Duodenal mucosa (tissue), 2 donors: Measurements from ENCODE around the gene SOWAHC.

Experiments
- H3K27ac ChIP-seq: one replicate; pipeline ENCODE4 v1.7.0; 2013; ENCODE audit warnings: low read depth, low read length
- H3K27me3 ChIP-seq, 2 donors: one replicate each; pipeline ENCODE4 v1.7.0; 2013; ENCODE audit warnings: low read length in 2 of 2, control low read depth in 1 of 2; ENCODE audit not compliant: insufficient read depth in 2 of 2, control insufficient read depth in 1 of 2
- H3K36me3 ChIP-seq, 2 donors: one replicate each; pipeline ENCODE4 v1.7.0; 2013; ENCODE audit warnings: low read length in 2 of 2, control low read depth in 1 of 2; ENCODE audit not compliant: insufficient read depth in 2 of 2, control insufficient read depth in 1 of 2
- H3K4me1 ChIP-seq, 2 donors: one replicate each; pipeline ENCODE4 v1.7.0; 2013; ENCODE audit warnings: low read length in 2 of 2, control low read depth in 1 of 2; ENCODE audit not compliant: insufficient read depth in 2 of 2, control insufficient read depth in 1 of 2
- H3K4me3 ChIP-seq, 2 donors: one replicate each; pipeline ENCODE4 v1.7.0; 2013; ENCODE audit warnings: low read length in 2 of 2, low read depth in 1 of 2
- H3K9ac ChIP-seq, 2 donors: one replicate each; pipeline ENCODE4 v1.7.0; 2013; ENCODE audit warnings: low read length in 2 of 2, low read depth in 1 of 2
- H3K9me3 ChIP-seq, 2 donors: one replicate each; pipeline ENCODE4 v1.7.0; 2013; ENCODE audit warnings: low read length in 2 of 2, control low read depth in 1 of 2; ENCODE audit not compliant: control insufficient read depth in 1 of 2

The SOWAHC gene

GRCh38 chr2:109663721-109664120 is 49.6 kb downstream of the SOWAHC start:
- Histone ChIP-seq H3K9me3 (no peaks in the 10 kb centered on the region), H3K4me3 (no peak overlapping the region), H3K4me1 (peaks cover 0 to 6% of the 10 kb centered on the region in 2 donors), H3K9ac (no peak overlapping the region), H3K27ac (no peak overlapping the region), H3K36me3 (no peaks in the 10 kb centered on the region), H3K27me3 (no peaks in the 10 kb centered on the region)

- no peaks in the 10 kb centered on the region for H3K27me3 ChIP-seq
- H3K9me3 ChIP-seq, result no peaks in the 10 kb centered on the region
- H3K4me1 ChIP-seq, result peaks cover 0 to 6% of the 10 kb centered on the region in 2 donors
- no peak overlapping the region for H3K9ac ChIP-seq
- H3K36me3 ChIP-seq, result no peaks in the 10 kb centered on the region
- no peak overlapping the region for H3K27ac ChIP-seq
- no peak overlapping the region for H3K4me3 ChIP-seq
Measured at GRCh38 chr2:109666466-109666865, 52.3 kb downstream of the SOWAHC start.
